Suprapubic skin (tissue), 4 donors: ENCODE results near the gene CRLF2. TPM values are rescaled to one million over a fixed set of nuclear protein-coding genes. Genes with fewer than 3 reads are reported as not detected.
"Not testable (repeated sequence)": the region's sequence is repeated elsewhere in the genome, so short reads cannot be mapped to it uniquely, and the experiment has no call there.

Experiments used
- DNase-seq, 2 donors: peaks; one replicate each; pipeline ENCODE4 v3.0.0-alpha.2; 2019; ENCODE audit warnings: low spot score in 2 of 2
- H3K27ac ChIP-seq: fragments of 200-600 bp; sonication (generic); one replicate; pipeline ENCODE4 v1.5.1; 2019
- H3K27me3 ChIP-seq: fragments of 200-600 bp; sonication (generic); one replicate; pipeline ENCODE4 v1.5.1; 2019
- H3K36me3 ChIP-seq: fragments of 200-600 bp; sonication (generic); one replicate; pipeline ENCODE4 v1.5.1; 2019
- H3K4me1 ChIP-seq: fragments of 200-600 bp; sonication (generic); one replicate; pipeline ENCODE4 v1.5.1; 2019
- H3K4me3 ChIP-seq: fragments of 200-600 bp; sonication (generic); one replicate; pipeline ENCODE4 v1.5.1; 2019; ENCODE audit warnings: mild to moderate bottlenecking
- H3K9me3 ChIP-seq: fragments of 200-600 bp; sonication (generic); one replicate; pipeline ENCODE4 v1.5.1; 2019
- CTCF ChIP-seq, 2 donors: fragments of 200-600 bp in 1 of 2; fragments of 450-650 bp in 1 of 2; sonication (generic) in 1 of 2; IDR thresholded peaks; one replicate each; pipeline ENCODE4 v1.5.1; 2016 to 2019; ENCODE audit warnings: antibody characterized with exemption in 2 of 2, mild to moderate bottlenecking in 1 of 2, moderate library complexity in 1 of 2
- EP300 ChIP-seq: sonication (generic); formaldehyde crosslinking; IDR thresholded peaks from one replicate; pipeline ENCODE4 v1.6.1; 2017; ENCODE audit warnings: antibody characterized with exemption
- POLR2A ChIP-seq, 2 donors: fragments of 450-650 bp; IDR thresholded peaks; one replicate each; pipeline ENCODE4 v1.6.1; 2017; ENCODE audit warnings: antibody characterized with exemption in 2 of 2, mild to moderate bottlenecking in 2 of 2, moderate library complexity in 2 of 2
- POLR2AphosphoS5 ChIP-seq, 3 donors: sonication (generic); formaldehyde crosslinking; IDR thresholded peaks; one replicate each; pipeline ENCODE4 v1.6.1; 2017; ENCODE audit warnings: antibody characterized with exemption in 3 of 3
- WGBS: methylation state at CpG from one replicate; pipeline ENCODE4 v1.1.5; 2018; 5-methylcytosine and 5-hydroxymethylcytosine counted together
- total RNA-seq, 4 donors: library from RNA; depleted of rRNA; stranded (reverse); fragments of >200 nt; gene quantifications; one replicate each; pipeline ENCODE4 v1.1.0, GENCODE V29; 2016

The CRLF2 gene
- total RNA-seq, 4 donors from 2014 or later, result 0.31 TPM; not detected in 3

GRCh38 chrX:1173435-1173834 is 39.0 kb downstream of the CRLF2 start:
- not testable (repeated sequence) for H3K27ac ChIP-seq, H3K9me3 ChIP-seq, DNase-seq, H3K4me1 ChIP-seq, H3K36me3 ChIP-seq, H3K27me3 ChIP-seq, H3K4me3 ChIP-seq
- WGBS, result 62% methylated on average over 22 of the region's 22 CpGs

DNA sequence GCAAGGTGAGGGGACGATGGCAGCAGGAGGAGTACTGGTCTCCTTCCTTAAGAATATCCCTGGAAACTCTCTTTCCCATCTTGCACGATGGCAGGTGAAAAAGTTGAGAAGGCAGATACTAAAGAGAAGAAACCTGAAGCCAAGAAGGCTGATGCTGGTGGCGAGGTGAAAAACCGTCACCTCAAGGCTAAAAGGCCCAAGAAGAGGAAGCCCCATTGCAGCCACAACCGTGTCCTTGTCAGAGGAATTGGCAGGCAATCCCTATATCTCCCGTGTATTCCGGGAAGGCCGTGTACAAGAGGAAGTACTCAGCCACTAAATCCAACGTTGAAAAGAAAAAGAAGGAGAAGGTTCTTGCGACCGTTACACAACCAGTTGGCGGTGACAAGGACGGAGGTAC is 40.0 kb downstream of the CRLF2 start:
- Histone ChIP-seq H3K4me3 (no peak overlapping the region), H3K4me1 (no peaks in the 10 kb centered on the region), H3K27me3 (no peaks in the 10 kb centered on the region), H3K27ac (no peak overlapping the region), H3K9me3 (no peaks in the 10 kb centered on the region), H3K36me3 (no peaks in the 10 kb centered on the region)
- TF ChIP-seq CTCF (IDR thresholded peaks at IDR 0.05), result no peak
- no peak for TF ChIP-seq EP300
- TF ChIP-seq POLR2AphosphoS5 (IDR thresholded peaks at IDR 0.05), result no peak
- TF ChIP-seq POLR2A (IDR thresholded peaks at IDR 0.05), result no peak
- no peak for DNase-seq
- WGBS, result 54% methylated on average over 13 of the region's 13 CpGs

DNA sequence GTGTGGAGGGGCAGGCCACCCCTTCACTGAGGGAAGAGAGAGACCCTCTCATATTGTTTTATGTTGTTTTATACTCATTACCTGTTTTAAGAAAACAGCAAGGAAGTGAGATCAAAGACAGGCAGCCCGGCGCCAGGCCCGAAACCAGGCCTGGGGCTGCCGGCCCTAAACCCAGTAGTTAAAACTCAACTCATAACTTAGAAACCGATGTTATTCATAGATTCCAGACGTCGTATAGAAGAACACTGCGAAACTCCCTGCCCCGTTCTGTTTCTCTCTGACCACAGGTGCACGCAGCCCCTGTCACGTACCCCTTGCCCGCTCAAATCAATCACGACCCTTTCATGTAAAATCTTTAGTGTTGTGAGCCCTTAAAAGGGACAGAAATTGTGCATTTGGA is 40.5 kb downstream of the CRLF2 start:
- not testable (repeated sequence) for H3K27ac ChIP-seq, H3K4me3 ChIP-seq, H3K27me3 ChIP-seq, H3K4me1 ChIP-seq, DNase-seq, H3K36me3 ChIP-seq, H3K9me3 ChIP-seq
- WGBS, result 57% methylated on average over 13 of the region's 13 CpGs

- Histone ChIP-seq H3K27me3 (no peaks in the 10 kb centered on the region), H3K4me3 (no peak overlapping the region), H3K27ac (no peak overlapping the region), H3K9me3 (no peaks in the 10 kb centered on the region), H3K4me1 (peaks cover 5% of the 10 kb centered on the region), H3K36me3 (no peaks in the 10 kb centered on the region)
- no peak for DNase-seq
- TF ChIP-seq POLR2AphosphoS5 (IDR thresholded peaks at IDR 0.05) (no peak), EP300 (no peak), CTCF (IDR thresholded peaks at IDR 0.05) (no peak)
- WGBS, result 36% methylated on average over 9 of the region's 11 CpGs
These were observed 42.2 kb downstream of the CRLF2 start for GRCh38 chrX:1170243-1170642.

DNA sequence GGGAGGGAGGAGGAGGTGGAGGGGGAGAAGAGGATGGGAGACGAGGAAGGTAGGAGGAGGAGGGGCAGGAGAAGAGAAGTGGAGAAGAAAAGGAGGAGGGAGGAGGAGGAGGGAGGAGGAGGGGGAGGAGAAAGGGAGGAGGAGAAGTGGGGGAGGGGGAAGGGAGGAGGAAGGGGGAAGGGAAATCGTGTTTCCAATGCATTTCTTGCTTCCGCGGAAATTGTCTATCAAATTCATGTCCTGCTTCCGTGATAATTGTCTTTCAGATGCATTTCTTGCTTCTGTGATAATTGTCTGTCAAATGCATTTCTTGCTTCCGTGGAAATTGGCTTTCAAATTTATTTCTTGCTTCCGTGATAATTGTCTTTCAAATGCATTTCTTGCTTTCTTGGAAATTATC is 43.3 kb downstream of the CRLF2 start:
- H3K9me3 ChIP-seq, result no peaks in the 10 kb centered on the region

DNA sequence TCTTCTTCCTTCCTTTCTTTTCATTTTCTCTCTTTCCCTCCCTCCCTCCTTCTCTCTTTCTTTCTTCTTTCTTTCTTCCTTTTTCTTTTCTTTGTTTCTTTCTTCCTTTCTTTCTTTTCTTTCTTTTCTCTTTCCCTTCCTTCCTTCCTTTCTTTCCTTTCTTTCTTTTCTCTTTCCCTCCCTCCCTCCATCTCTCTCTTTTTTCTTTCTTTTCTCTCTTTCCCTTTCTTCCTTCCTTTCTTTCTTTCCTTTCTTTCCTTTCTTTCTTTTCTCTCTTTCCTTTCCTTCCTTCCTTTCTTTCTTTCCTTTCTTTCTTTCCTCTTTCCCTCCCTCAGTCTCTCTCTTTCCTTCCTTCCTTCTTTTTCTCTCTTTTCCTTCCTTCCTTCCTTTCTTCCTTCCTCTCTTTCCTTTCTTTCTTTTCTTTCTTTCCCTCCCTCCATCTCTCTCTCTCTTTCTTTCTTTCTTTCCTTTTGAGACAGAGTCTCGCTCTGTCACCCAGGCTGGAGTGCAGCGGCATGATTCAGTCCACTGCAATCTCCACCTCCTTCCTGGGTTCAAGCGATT is 44.4 kb downstream of the CRLF2 start:
- no peaks in the 10 kb centered on the region for H3K36me3 ChIP-seq
- WGBS, result 96% methylated on average over 3 of the region's 3 CpGs
- peaks cover 5% of the 10 kb centered on the region for H3K4me1 ChIP-seq
- H3K27ac ChIP-seq, result no peak overlapping the region
- no peak overlapping the region for H3K4me3 ChIP-seq
- TF ChIP-seq CTCF (IDR thresholded peaks at IDR 0.05) (no peak), POLR2A (IDR thresholded peaks at IDR 0.05) (no peak), POLR2AphosphoS5 (IDR thresholded peaks at IDR 0.05) (no peak), EP300 (no peak)
- no peaks in the 10 kb centered on the region for H3K9me3 ChIP-seq
- no peaks in the 10 kb centered on the region for H3K27me3 ChIP-seq
- no peak for DNase-seq

More for the DNA sequence above, 43.3 kb downstream of the CRLF2 start:
- 45% methylated on average over 7 of the region's 7 CpGs for WGBS
- Histone ChIP-seq H3K27ac (no peak overlapping the region), H3K4me3 (no peak overlapping the region), H3K27me3 (no peaks in the 10 kb centered on the region), H3K4me1 (peaks cover 5% of the 10 kb centered on the region), H3K36me3 (no peaks in the 10 kb centered on the region)
- no peak for DNase-seq
- TF ChIP-seq POLR2AphosphoS5 (IDR thresholded peaks at IDR 0.05) (no peak), CTCF (IDR thresholded peaks at IDR 0.05) (no peak), EP300 (no peak), POLR2A (IDR thresholded peaks at IDR 0.05) (no peak)
